WTC11 (cell line): ENCODE results near the gene TSPO2. TPM values are rescaled to one million over a fixed set of nuclear protein-coding genes. Genes with fewer than 3 reads are reported as not detected.

Source experiments
- ATAC-seq: fragments of 200-7000 bp; cut with Tn5 transposase; 2 replicates; pipeline ENCODE4 v1.10.0; 2021; ENCODE audit warnings: mild to moderate bottlenecking, moderate library complexity
- CTCF ChIA-PET: fragments of 300-600 bp; sonication (Branson Sonifier 250); formaldehyde crosslinking; loops from one replicate; lab custom pipeline; 2021; ENCODE audit warnings: antibody characterized with exemption; lab: Charles Lee
- POLR2A ChIA-PET: fragments of 350-600 bp; sonication (Branson Sonifier 250); formaldehyde crosslinking; loops from one replicate; lab custom pipeline; 2021; ENCODE audit warnings: antibody characterized with exemption; lab: Charles Lee
- DNase-seq: peaks from one replicate; pipeline ENCODE4 v3.0.0; 2021; ENCODE audit warnings: low spot score
- H3K27ac Mint-ChIP-seq: 2 replicates; pipeline ENCODE4 v1.8.0; 2021; ENCODE audit warnings: mixed read lengths
- H3K27me3 Mint-ChIP-seq: 2 replicates; pipeline ENCODE4 v1.8.0; 2021; ENCODE audit warnings: low read depth, mild to moderate bottlenecking, moderate library complexity, mixed read lengths
- H3K36me3 Mint-ChIP-seq: 2 replicates; pipeline ENCODE4 v1.8.0; 2021; ENCODE audit warnings: mixed read lengths
- H3K4me1 Mint-ChIP-seq: 2 replicates; pipeline ENCODE4 v1.8.0; 2022; ENCODE audit warnings: mixed read lengths
- H3K4me3 Mint-ChIP-seq: 2 replicates; pipeline ENCODE4 v1.8.0; 2021; ENCODE audit warnings: mild to moderate bottlenecking, moderate library complexity, mixed read lengths
- H3K9me3 Mint-ChIP-seq: 2 replicates; pipeline ENCODE4 v1.8.0; 2021; ENCODE audit warnings: mixed read lengths
- FOXP1 ChIP-seq: sonication (generic); formaldehyde crosslinking; IDR thresholded peaks from 2 replicates; pipeline ENCODE4 v1.8.0; 2022; ENCODE audit warnings: missing genetic modification reagents, mild to moderate bottlenecking, moderate library complexity, borderline replicate concordance
- JUN ChIP-seq: sonication (generic); formaldehyde crosslinking; IDR thresholded peaks from 2 replicates; pipeline ENCODE4 v1.8.0; 2023; ENCODE audit warnings: mild to moderate bottlenecking, missing genetic modification reagents
- MYBL2 ChIP-seq: sonication (generic); formaldehyde crosslinking; IDR thresholded peaks from 2 replicates; pipeline ENCODE4 v1.8.1; 2023; ENCODE audit warnings: mild to moderate bottlenecking, moderate library complexity, missing genetic modification reagents
- NFE2L1 ChIP-seq: sonication (generic); formaldehyde crosslinking; IDR thresholded peaks from 2 replicates; pipeline ENCODE4 v1.8.1; 2023; ENCODE audit warnings: missing genetic modification reagents
- PRRX2 ChIP-seq: fragments of 250-450 bp; sonication (Bioruptor Pico); IDR thresholded peaks from 2 replicates; pipeline ENCODE4 v1.8.0; 2021; ENCODE audit warnings: mild to moderate bottlenecking
- total RNA-seq: library from RNA; stranded (reverse); gene quantifications from 3 replicates; pipeline ENCODE4 v1.2.3, GENCODE V29; 2021
- TF ChIP-seq, protein P1 (sequence below): fragments of 200-600 bp; IDR thresholded peaks from 2 replicates; pipeline ENCODE4 v1.8.0; 2022; ENCODE audit warnings: antibody characterized with exemption
- TF ChIP-seq, protein P2 (sequence below): sonication (generic); formaldehyde crosslinking; IDR thresholded peaks from 2 replicates; pipeline ENCODE4 v1.8.0; 2022; ENCODE audit warnings: mild to moderate bottlenecking, missing genetic modification reagents
- TF ChIP-seq, protein P3 (sequence below): sonication (generic); formaldehyde crosslinking; IDR thresholded peaks from 2 replicates; pipeline ENCODE4 v1.8.1; 2023; ENCODE audit warnings: mild to moderate bottlenecking, missing genetic modification reagents
- TF ChIP-seq, protein P4 (sequence below): sonication (generic); formaldehyde crosslinking; IDR thresholded peaks from 2 replicates; pipeline ENCODE4 v1.8.0; 2022; ENCODE audit warnings: mild to moderate bottlenecking, missing genetic modification reagents
- TF ChIP-seq, protein P5 (sequence below): sonication (generic); formaldehyde crosslinking; IDR thresholded peaks from 2 replicates; pipeline ENCODE4 v1.8.1; 2023; ENCODE audit warnings: mild to moderate bottlenecking, missing genetic modification reagents, borderline replicate concordance
- TF ChIP-seq, protein P6 (sequence below): sonication (generic); formaldehyde crosslinking; IDR thresholded peaks from 2 replicates; pipeline ENCODE4 v1.8.1; 2022; ENCODE audit warnings: mild to moderate bottlenecking, moderate library complexity, missing genetic modification reagents
- TF ChIP-seq, protein P7 (sequence below): sonication (generic); formaldehyde crosslinking; IDR thresholded peaks from 2 replicates; pipeline ENCODE4 v1.8.1; 2023; ENCODE audit warnings: mild to moderate bottlenecking, moderate library complexity, missing genetic modification reagents

TSPO2 gene
- total RNA-seq, 1 experiment from 2014 or later: not detected

DNA sequence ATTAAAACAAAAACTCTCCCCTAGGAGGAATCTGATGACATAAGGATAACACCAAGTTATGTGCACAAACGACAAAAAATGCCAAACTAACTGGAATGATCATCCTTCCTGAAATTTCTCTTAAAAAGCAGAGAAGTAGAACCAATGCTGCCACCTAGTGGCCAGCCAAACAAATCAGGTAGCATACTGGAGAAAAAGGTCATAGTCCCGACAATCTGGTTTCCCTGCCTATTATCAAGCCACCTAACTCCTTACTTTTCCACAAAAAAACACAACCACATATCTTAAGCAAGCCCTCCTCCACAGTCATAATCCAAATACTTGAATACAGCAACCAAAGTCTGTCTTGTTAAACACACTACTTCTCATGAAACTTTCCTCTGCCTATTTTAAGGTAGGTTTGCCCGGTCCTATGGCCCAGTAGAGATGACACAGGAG lies 24.6 kb downstream of the TSPO2 start:
- no peak for ATAC-seq
- H3K4me3 Mint-ChIP-seq: no peak overlapping the region
- peaks cover 44% of the 10 kb centered on the region for H3K36me3 Mint-ChIP-seq
- ChIA-PET CTCF (interaction anchor here (1.0 kb wide), 1 partner anchor 69 kb away, joined by 4 read pairs; no protein-coding TSS in a partner anchor), POLR2A (no interaction called here)
- H3K27me3 Mint-ChIP-seq: no peaks in the 10 kb centered on the region
- peaks cover 15% of the 10 kb centered on the region for H3K4me1 Mint-ChIP-seq
- 0 out of 2 replicates have a peak overlapping the region, but pooled peaks have one; percentile 58 for H3K27ac Mint-ChIP-seq
- peak; percentile 66 for DNase-seq
- TF ChIP-seq PRRX2 (CRISPR knock-in tag) (no peak), JUN (CRISPR knock-in tag) (no peak)
- TF ChIP-seq, protein P1, sequence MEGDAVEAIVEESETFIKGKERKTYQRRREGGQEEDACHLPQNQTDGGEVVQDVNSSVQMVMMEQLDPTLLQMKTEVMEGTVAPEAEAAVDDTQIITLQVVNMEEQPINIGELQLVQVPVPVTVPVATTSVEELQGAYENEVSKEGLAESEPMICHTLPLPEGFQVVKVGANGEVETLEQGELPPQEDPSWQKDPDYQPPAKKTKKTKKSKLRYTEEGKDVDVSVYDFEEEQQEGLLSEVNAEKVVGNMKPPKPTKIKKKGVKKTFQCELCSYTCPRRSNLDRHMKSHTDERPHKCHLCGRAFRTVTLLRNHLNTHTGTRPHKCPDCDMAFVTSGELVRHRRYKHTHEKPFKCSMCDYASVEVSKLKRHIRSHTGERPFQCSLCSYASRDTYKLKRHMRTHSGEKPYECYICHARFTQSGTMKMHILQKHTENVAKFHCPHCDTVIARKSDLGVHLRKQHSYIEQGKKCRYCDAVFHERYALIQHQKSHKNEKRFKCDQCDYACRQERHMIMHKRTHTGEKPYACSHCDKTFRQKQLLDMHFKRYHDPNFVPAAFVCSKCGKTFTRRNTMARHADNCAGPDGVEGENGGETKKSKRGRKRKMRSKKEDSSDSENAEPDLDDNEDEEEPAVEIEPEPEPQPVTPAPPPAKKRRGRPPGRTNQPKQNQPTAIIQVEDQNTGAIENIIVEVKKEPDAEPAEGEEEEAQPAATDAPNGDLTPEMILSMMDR: peak; percentile 81
- H3K9me3 Mint-ChIP-seq: no peaks in the 10 kb centered on the region

DNA sequence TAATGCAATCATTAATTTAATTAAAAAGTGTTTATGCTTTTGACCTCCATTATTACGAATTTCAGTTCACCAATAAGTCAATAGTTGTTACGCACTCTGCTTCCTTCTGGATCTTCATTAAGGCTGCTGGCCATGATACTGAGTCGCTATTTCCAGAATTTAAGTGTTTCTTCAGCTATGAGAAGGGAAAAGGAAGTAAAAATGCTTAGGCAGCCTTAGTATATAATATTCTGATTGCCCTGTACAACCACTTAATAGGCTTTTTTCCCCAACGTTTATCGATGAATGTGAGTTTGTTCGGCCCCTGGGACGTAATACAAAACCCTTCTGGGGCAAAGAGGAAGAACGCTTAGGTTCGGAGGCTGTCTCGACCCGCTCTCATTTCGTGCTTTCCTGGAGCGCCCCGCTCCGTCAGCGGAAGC lies 29.2 kb downstream of the TSPO2 start:
- TF ChIP-seq, protein P2, sequence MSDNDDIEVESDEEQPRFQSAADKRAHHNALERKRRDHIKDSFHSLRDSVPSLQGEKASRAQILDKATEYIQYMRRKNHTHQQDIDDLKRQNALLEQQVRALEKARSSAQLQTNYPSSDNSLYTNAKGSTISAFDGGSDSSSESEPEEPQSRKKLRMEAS (CRISPR knock-in tag): no peak
- TF ChIP-seq, protein P3, sequence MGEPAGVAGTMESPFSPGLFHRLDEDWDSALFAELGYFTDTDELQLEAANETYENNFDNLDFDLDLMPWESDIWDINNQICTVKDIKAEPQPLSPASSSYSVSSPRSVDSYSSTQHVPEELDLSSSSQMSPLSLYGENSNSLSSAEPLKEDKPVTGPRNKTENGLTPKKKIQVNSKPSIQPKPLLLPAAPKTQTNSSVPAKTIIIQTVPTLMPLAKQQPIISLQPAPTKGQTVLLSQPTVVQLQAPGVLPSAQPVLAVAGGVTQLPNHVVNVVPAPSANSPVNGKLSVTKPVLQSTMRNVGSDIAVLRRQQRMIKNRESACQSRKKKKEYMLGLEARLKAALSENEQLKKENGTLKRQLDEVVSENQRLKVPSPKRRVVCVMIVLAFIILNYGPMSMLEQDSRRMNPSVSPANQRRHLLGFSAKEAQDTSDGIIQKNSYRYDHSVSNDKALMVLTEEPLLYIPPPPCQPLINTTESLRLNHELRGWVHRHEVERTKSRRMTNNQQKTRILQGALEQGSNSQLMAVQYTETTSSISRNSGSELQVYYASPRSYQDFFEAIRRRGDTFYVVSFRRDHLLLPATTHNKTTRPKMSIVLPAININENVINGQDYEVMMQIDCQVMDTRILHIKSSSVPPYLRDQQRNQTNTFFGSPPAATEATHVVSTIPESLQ (CRISPR knock-in tag): no peak
- TF ChIP-seq, protein P4, sequence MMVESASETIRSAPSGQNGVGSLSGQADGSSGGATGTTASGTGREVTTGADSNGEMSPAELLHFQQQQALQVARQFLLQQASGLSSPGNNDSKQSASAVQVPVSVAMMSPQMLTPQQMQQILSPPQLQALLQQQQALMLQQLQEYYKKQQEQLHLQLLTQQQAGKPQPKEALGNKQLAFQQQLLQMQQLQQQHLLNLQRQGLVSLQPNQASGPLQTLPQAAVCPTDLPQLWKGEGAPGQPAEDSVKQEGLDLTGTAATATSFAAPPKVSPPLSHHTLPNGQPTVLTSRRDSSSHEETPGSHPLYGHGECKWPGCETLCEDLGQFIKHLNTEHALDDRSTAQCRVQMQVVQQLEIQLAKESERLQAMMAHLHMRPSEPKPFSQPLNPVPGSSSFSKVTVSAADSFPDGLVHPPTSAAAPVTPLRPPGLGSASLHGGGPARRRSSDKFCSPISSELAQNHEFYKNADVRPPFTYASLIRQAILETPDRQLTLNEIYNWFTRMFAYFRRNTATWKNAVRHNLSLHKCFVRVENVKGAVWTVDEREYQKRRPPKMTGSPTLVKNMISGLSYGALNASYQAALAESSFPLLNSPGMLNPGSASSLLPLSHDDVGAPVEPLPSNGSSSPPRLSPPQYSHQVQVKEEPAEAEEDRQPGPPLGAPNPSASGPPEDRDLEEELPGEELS: 0 out of 2 replicates have a peak, but pooled peaks have one; percentile 31
- Mint-ChIP-seq H3K36me3 (peaks cover 29% of the 10 kb centered on the region), H3K27ac (peak overlapping the region; percentile 98), H3K4me1 (peaks cover 38% of the 10 kb centered on the region), H3K9me3 (no peaks in the 10 kb centered on the region), H3K4me3 (peak overlapping the region; percentile 94), H3K27me3 (no peaks in the 10 kb centered on the region)
- POLR2A ChIA-PET: no interaction called here
- DNase-seq (peak; percentile 72), ATAC-seq (no peak)
- CTCF ChIA-PET: interaction anchor here (1.2 to 3.0 kb wide), 3 partner anchors 32 to 111 kb away, joined by 6 to 12 read pairs (median 6); partner anchors contain the start of gene UNC5CL

DNA sequence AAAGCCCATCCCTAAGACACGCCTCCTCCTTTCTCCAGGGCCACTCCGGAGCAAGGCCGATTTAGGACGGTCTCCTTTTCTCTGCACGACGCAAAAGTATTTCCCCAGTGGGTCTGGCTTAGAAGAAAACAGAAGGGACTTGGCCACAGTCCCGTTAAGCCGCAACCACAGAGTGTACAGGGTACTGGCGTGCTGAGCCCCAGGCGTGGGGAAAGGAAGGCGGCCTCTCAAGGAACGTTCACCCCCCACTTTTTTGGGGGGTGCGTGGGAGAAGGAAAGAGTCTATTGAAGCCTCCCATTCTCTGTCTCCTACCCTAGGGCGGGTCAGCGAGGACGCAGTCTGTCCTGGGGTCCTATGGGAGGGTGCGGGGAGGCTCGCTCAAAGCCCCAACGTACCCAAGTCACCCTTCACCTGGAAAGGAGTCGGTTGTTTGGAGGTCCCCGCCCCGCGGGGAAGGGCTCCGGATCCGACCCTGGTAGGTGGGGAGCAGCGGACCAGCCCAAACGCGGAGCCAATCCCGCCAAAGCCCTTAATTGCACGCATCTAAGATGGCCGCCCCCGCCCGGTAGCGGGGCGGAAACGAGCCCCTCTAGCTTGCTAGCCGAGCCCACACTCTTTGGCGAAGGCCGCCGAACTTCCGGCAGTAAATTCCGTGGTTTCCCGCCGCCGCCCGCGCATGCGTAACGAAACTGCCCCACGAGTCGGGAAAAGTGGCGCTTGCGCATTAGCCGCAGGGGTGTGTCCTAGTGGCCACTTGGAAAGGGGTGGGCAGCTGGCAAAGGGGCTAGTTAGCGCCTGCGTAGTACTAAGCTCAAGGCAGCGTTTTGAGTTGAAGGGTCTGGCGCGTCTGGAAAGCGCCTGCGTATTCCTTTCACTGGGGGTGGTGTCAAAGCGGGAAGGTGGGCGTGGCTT lies 29.9 kb downstream of the TSPO2 start, which contains the start of gene OARD1:
TSS of gene OARD1 (minus strand) at position 434 of the 913 bp plus-strand sequence. CDS start 722 bp downstream, outside the sequence.
- ATAC-seq: peak; percentile 76
- H3K27me3 Mint-ChIP-seq: no peaks in the 10 kb centered on the region
- peak; percentile 96 for DNase-seq
- peaks cover 38% of the 10 kb centered on the region for H3K4me1 Mint-ChIP-seq
- no peaks in the 10 kb centered on the region for H3K9me3 Mint-ChIP-seq
- peaks cover 22% of the 10 kb centered on the region for H3K36me3 Mint-ChIP-seq
- peak within 1 kb of the TSS; percentile 98 for H3K27ac Mint-ChIP-seq
- H3K4me3 Mint-ChIP-seq: peak within 1 kb of the TSS; percentile 94
- POLR2A ChIA-PET: interaction anchor here (0.7 to 1.0 kb wide), 5 partner anchors 16 to 274 kb away, joined by 3 read pairs; no protein-coding TSS in a partner anchor
- CTCF ChIA-PET: interaction anchor here (0.6 to 3.0 kb wide), 7 partner anchors 10 to 120 kb away, joined by 3 to 12 read pairs (median 6); partner anchors contain the start of gene UNC5CL
- TF ChIP-seq, protein P5, sequence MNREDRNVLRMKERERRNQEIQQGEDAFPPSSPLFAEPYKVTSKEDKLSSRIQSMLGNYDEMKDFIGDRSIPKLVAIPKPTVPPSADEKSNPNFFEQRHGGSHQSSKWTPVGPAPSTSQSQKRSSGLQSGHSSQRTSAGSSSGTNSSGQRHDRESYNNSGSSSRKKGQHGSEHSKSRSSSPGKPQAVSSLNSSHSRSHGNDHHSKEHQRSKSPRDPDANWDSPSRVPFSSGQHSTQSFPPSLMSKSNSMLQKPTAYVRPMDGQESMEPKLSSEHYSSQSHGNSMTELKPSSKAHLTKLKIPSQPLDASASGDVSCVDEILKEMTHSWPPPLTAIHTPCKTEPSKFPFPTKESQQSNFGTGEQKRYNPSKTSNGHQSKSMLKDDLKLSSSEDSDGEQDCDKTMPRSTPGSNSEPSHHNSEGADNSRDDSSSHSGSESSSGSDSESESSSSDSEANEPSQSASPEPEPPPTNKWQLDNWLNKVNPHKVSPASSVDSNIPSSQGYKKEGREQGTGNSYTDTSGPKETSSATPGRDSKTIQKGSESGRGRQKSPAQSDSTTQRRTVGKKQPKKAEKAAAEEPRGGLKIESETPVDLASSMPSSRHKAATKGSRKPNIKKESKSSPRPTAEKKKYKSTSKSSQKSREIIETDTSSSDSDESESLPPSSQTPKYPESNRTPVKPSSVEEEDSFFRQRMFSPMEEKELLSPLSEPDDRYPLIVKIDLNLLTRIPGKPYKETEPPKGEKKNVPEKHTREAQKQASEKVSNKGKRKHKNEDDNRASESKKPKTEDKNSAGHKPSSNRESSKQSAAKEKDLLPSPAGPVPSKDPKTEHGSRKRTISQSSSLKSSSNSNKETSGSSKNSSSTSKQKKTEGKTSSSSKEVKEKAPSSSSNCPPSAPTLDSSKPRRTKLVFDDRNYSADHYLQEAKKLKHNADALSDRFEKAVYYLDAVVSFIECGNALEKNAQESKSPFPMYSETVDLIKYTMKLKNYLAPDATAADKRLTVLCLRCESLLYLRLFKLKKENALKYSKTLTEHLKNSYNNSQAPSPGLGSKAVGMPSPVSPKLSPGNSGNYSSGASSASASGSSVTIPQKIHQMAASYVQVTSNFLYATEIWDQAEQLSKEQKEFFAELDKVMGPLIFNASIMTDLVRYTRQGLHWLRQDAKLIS (CRISPR knock-in tag): no peak
- TF ChIP-seq, protein P6, sequence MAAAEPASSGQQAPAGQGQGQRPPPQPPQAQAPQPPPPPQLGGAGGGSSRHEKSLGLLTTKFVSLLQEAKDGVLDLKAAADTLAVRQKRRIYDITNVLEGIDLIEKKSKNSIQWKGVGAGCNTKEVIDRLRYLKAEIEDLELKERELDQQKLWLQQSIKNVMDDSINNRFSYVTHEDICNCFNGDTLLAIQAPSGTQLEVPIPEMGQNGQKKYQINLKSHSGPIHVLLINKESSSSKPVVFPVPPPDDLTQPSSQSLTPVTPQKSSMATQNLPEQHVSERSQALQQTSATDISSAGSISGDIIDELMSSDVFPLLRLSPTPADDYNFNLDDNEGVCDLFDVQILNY (CRISPR knock-in tag): peak; percentile 94
- TF ChIP-seq NFE2L1 (CRISPR knock-in tag): peak; percentile 60; the same call in 1 of the 2 replicates
- TF ChIP-seq, protein P4: peak; percentile 8; the same call in 1 of the 2 replicates
- TF ChIP-seq, protein P7, sequence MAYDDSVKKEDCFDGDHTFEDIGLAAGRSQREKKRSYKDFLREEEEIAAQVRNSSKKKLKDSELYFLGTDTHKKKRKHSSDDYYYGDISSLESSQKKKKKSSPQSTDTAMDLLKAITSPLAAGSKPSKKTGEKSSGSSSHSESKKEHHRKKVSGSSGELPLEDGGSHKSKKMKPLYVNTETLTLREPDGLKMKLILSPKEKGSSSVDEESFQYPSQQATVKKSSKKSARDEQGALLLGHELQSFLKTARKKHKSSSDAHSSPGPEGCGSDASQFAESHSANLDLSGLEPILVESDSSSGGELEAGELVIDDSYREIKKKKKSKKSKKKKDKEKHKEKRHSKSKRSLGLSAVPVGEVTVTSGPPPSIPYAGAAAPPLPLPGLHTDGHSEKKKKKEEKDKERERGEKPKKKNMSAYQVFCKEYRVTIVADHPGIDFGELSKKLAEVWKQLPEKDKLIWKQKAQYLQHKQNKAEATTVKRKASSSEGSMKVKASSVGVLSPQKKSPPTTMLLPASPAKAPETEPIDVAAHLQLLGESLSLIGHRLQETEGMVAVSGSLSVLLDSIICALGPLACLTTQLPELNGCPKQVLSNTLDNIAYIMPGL (CRISPR knock-in tag): peak; percentile 8; the same call in 1 of the 2 replicates
- peak; percentile 45; the same call in 1 of the 2 replicates for TF ChIP-seq MYBL2
- peak; percentile 50; the same call in 1 of the 2 replicates for TF ChIP-seq FOXP1
